GM12878 (cell line): Measurements from ENCODE around the gene PDE6C. TPM values are rescaled to one million over a fixed set of nuclear protein-coding genes. Genes with fewer than 3 reads are reported as not detected.
A peak's percentile ranks its signal among the peaks of the same experiment; 100 is the strongest.

Experiments used
- BACH1 ChIP-seq: fragments of 450-650 bp; IDR thresholded peaks from 2 replicates; pipeline ENCODE4 v1.6.1; 2017; ENCODE audit warnings: mild to moderate bottlenecking, borderline replicate concordance
- CBX5 ChIP-seq: sonication (generic); IDR thresholded peaks from 2 replicates; pipeline ENCODE4 v1.6.1; 2016; ENCODE audit warnings: low read depth, moderate library complexity, mild to moderate bottlenecking, inconsistent platforms
- CREM ChIP-seq: IDR thresholded peaks from 2 replicates; pipeline ENCODE4 v1.6.1; 2014; ENCODE audit warnings: antibody characterized with exemption, low read depth
- CUX1 ChIP-seq: IDR thresholded peaks from 2 replicates; pipeline ENCODE4 v1.6.1; 2012; ENCODE audit warnings: improper control_type of control experiment, low read depth, low read length; ENCODE audit not compliant: insufficient replicate concordance
- EZH2 ChIP-seq: IDR thresholded peaks from 2 replicates; pipeline ENCODE4 v1.6.1; 2012; ENCODE audit warnings: low read depth, mild to moderate bottlenecking, control low read depth, inconsistent platforms, low read length, borderline replicate concordance; ENCODE audit not compliant: control insufficient read depth
- IKZF1 ChIP-seq: fragments of 450-650 bp; conservative IDR thresholded peaks from 2 replicates; pipeline ENCODE4 v1.6.1; 2017; ENCODE audit warnings: antibody characterized with exemption, mild to moderate bottlenecking
- IKZF2 ChIP-seq, 2 experiments: fragments of 450-650 bp; IDR thresholded peaks; 2 replicates each; pipeline ENCODE4 v1.6.1; 2017; ENCODE audit warnings: mild to moderate bottlenecking in 2 of 2, moderate library complexity in 2 of 2
- JUNB ChIP-seq: IDR thresholded peaks from 2 replicates; pipeline ENCODE4 v1.6.1; 2016; ENCODE audit warnings: antibody characterized with exemption, mild to moderate bottlenecking
- KLF5 ChIP-seq: fragments of 450-650 bp; IDR thresholded peaks from 2 replicates; pipeline ENCODE4 v1.6.1; 2014; ENCODE audit warnings: mild to moderate bottlenecking; ENCODE audit not compliant: partially characterized antibody
- MEF2A ChIP-seq: IDR thresholded peaks from 2 replicates; pipeline ENCODE4 v1.6.1; 2011; ENCODE audit warnings: low read depth, mild to moderate bottlenecking, low read length, moderate library complexity; ENCODE audit not compliant: insufficient read depth
- NRF1 ChIP-seq: conservative IDR thresholded peaks from 2 replicates; pipeline ENCODE4 v1.6.1; 2011; ENCODE audit warnings: mild to moderate bottlenecking, low read depth, low read length, improper control_type of control experiment
- POU2F2 ChIP-seq: IDR thresholded peaks from 3 replicates; pipeline ENCODE4 v1.6.1; 2011; ENCODE audit warnings: low read depth, mild to moderate bottlenecking, low read length, borderline replicate concordance
- PRDM15 ChIP-seq: fragments of 450-650 bp; formaldehyde crosslinking; IDR thresholded peaks from 2 replicates; pipeline ENCODE4 v1.4.0; 2020; ENCODE audit warnings: mild to moderate bottlenecking, moderate library complexity
- SMAD1 ChIP-seq: fragments of 450-650 bp; IDR thresholded peaks from 2 replicates; pipeline ENCODE4 v1.6.1; 2018; ENCODE audit warnings: mild to moderate bottlenecking, low read depth; ENCODE audit not compliant: partially characterized antibody
- ZNF207 ChIP-seq: fragments of 450-650 bp; IDR thresholded peaks from 2 replicates; pipeline ENCODE4 v1.6.1; 2014; ENCODE audit warnings: antibody characterized with exemption, mild to moderate bottlenecking, borderline replicate concordance
- ZNF687 ChIP-seq: fragments of 450-650 bp; IDR thresholded peaks from 2 replicates; pipeline ENCODE4 v1.6.1; 2017; ENCODE audit warnings: mild to moderate bottlenecking, moderate library complexity
- polyA plus RNA-seq, 11 experiments: library from polyadenylated mRNA; depleted of rRNA in 4 of 11; unstranded in 6 of 11; stranded (reverse) in 5 of 11; fragments of >200 nt; fragmentation: Nextera tagmentation in 4 of 11; fragmentation: Illumina TruSeq in 1 of 11; extraction: Ambion mirVana in 4 of 11; extraction: Trizol in 1 of 11; gene quantifications; 1 replicate in 1 of 11; 2 replicates in 10 of 11; pipeline versions ENCODE4 v1.2.1 to v1.2.3, GENCODE V29; 2011 to 2016; ENCODE audit warnings: inconsistent platforms in 2 of 11, missing spikeins in 2 of 11, low read depth in 1 of 11
- total RNA-seq, 4 experiments: library from RNA; depleted of rRNA in 3 of 4; stranded (reverse); fragments of >200 nt in 3 of 4; fragmentation: Illumina TruSeq in 1 of 4; extraction: Trizol in 1 of 4; gene quantifications; 2 replicates each; pipeline versions ENCODE4 v1.2.1 to v1.2.3, GENCODE V29; 2013 to 2021

PDE6C gene
- total and polyA plus RNA-seq, 10 of the 15 experiments (the other 5 are each of a cell fraction or from before 2014, with no cell fraction given) = not detected

- TF ChIP-seq PRDM15 (CRISPR knock-in tag) (no peak), SMAD1 (peak; percentile 71), BACH1 (peak; percentile 88; the same call in 1 of the 2 replicates), IKZF1 (peak; percentile 82), CBX5 (no peak), IKZF2 (IDR thresholded peaks at IDR 0.05) (peak; percentile 91 to 94), CREM (peak; percentile 94), ZNF687 (0 out of 2 replicates have a peak, but pooled peaks have one; percentile 25), JUNB (peak; percentile 85), KLF5 (no peak), CUX1 (no peak), ZNF207 (no peak), EZH2 (no peak), MEF2A (0 out of 2 replicates have a peak, but pooled peaks have one; percentile 23), NRF1 (no peak), POU2F2 (peak; percentile 48; the same call in 1 of the 3 replicates)
These were observed 103.0 kb downstream of the PDE6C start (continued) for GRCh38 chr10:93715345-93715744.
